ENCODE data around the gene FRMD8.

The FRMD8 gene, protein sequence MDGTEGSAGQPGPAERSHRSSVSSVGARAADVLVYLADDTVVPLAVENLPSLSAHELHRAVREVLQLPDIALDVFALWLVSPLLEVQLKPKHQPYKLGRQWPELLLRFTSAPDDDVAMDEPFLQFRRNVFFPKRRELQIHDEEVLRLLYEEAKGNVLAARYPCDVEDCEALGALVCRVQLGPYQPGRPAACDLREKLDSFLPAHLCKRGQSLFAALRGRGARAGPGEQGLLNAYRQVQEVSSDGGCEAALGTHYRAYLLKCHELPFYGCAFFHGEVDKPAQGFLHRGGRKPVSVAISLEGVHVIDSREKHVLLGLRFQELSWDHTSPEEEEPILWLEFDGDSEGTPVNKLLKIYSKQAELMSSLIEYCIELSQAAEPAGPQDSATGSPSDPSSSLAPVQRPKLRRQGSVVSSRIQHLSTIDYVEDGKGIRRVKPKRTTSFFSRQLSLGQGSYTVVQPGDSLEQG

GRCh38 chr11:65386307-65387140 lies at the start of gene FRMD8:
Gene FRMD8, plus strand, starts transcription at chr11:65386637. Its CDS starts 400 bp downstream, at chr11:65387037.
- DNase-seq = no peak

DNA sequence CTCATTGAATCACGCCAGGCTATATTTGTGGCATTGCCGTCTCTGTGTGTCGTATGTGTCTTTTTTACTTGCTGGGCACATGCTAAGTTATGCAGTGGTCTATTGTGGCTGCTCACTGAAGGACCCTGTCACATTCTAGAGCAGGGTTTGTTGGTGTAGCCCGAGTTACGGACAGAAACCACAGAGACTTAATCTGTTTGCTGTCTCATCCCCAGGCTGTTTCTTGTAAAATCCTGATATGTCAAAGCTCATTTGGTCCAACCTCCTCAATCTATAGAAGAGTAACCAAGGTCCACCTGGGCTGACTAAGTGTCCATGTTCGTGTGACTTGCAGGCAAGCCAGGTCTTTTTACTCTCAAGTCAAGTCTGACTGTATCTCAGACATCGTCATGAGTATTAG lies 47.8 kb upstream of the FRMD8 start:
- no peak for DNase-seq

GRCh38 chr11:65340226-65340625 lies 46.2 kb upstream of the FRMD8 start:
- no peak for DNase-seq

DNA sequence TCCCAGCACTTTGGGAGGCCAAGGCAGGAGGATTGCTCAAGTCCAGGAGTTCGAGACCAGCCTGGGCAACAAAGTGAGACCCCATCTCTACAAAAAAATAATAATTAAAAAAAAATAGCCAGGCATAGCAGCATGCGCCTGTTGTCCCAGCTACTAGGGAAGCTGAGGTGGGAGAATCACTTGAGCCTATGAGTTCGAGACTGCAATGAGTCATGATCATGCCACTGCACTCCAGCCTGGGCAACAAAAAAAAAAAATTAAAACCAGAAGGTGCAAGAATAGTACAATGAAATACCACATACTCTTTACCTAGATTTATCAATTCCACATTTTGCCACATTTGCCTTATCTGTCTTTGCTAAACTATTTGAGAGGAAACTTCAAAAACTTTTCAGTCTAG lies 44.6 kb upstream of the FRMD8 start:
- no peak for DNase-seq

- DNase-seq = no peak
Measured at GRCh38 chr11:65351511-65351910, 34.9 kb upstream of the FRMD8 start.

DNA sequence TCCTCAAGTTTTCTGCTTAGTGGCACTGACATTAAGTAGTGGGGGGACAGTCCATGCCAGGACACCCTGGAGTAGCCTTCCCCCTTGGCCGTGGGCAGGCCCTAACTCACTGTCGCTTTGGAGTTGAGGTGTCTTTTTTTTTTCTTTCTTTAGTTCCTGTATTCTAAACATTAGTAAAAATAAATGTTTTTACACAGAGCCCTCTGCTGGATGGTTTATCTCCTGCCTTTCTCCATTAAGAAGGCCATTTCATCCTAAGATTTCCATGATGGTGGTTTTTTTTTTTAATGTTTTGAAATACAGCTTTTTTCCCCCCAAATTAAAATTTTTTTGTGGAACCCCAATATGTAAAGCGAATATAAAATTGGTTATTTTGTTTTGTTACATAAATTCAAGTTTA lies 33.7 kb upstream of the FRMD8 start:
- no peak for DNase-seq

GRCh38 chr11:65353376-65353775 lies 33.1 kb upstream of the FRMD8 start:
- DNase-seq = no peak

DNA sequence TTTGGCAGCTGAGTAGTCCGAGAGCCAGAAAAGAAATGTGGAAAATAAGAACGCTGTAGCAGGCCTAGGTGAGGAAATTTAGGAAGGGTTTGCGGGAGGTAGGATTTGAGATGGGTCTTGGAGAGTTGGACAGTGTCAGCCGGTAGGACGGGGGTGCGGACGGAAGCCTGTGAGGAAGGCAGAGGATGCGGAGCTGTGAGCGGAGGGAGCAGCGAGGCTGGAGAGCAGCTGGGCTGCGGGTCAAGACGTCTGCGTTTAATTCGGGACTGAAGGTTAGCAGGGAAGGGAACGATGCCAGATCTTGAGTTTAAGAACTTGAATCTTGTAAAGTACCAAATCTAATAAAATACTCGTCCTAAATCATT lies 32.6 kb upstream of the FRMD8 start:
- no peak for DNase-seq

DNA sequence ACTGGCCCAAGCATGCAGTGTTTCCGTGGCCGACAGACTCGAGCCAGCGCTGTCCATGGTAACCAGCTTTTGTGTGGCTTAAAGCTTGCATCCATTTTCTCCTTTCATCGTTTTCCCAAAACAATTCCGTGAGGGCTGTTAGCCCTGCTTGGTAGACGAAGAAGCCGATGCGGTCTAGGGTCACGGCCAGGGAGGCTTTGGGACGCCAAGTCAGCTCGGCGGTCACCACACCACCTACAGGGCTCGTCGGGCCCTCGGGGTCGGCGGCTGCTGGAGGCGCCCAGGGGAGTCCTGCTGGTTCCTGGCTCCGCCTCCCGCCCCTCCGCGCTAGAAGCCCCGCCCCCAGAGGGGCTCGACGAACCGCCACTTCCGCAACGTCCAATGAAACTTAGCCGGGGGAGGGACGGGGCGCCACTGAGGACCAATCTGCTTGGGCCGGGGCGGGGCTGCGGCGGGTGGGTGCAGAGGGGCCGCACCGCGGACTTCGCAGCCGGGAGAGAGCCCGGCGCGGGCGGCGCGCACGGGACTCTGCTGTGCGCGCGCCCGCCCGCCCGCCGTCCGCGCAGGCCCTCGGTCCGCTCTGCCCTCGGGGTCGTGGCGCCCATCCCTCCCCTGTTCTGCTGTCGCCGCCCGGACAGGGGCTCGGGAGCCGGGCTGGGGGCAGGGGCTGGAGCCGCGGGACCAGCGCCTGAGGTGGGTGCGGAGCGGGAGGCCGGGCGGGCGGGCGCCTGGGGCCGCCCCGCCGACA lies 32.0 kb upstream of the FRMD8 start, which contains the start of gene TIGD3:
TSS of gene TIGD3 (plus strand) at position 487 of the 748 bp plus-strand sequence. CDS start 1,058 bp downstream, outside the sequence.
- peak; percentile 59 for DNase-seq

- peak; percentile 4 for DNase-seq
Measured at GRCh38 chr11:65355013-65355775, 31.2 kb upstream of the FRMD8 start.

GRCh38 chr11:65355776-65356393 lies 30.6 kb upstream of the FRMD8 start:
- DNase-seq = no peak

GRCh38 chr11:65356394-65356972 lies 30.0 kb upstream of the FRMD8 start:
- no peak for DNase-seq

GRCh38 chr11:65357856-65358356 lies 28.5 kb upstream of the FRMD8 start:
- DNase-seq = no peak

DNA sequence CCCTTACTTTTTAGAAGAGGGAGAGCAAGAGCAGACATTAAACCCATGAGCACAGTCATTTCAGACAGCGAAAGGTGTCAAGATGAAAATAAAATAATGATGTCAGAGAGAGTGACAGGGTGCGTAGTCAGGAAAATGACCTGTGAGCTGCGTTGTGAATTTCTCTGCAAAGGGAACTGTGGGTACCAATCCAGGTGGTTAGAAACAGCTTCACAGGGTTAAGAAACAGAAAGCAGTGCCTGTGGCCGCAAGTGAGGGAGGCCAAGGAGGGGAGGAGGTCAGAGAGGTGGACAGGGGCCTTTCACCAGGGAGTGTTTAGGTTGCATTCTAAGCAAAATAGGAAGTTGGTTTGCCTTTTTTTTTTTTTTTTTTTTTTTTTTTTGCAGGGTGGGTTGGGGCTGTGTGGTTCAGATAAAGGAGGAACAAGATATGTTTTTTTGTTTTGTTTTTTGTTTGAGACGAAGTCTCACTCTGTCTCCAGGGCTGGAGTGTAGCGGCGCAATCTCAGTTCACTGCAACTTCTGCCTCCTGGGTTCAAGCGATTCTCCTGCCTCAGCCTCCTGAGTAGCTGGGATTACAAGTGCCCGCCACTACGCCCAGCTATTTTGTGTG lies 24.0 kb upstream of the FRMD8 start:
- DNase-seq = no peak

DNA sequence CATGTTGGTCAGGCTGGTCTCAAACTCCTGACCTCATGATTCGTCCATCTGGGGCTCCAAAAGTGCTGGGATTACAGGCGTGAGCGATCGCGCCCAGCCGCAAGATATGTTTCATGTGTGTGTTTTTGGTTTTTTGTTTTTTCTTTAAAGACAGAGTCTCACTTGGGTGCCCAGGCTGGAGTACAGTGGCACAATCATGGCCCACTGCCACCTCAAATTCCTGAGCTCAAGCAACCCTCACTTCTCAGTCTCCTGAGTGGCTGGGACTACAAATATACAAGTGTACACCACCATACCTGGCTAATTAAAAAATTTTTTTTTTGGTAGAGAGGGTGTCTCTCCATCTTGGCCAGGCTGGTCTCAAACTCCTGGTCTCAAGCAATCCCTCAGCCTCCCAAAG lies 23.5 kb upstream of the FRMD8 start:
- no peak for DNase-seq

DNA sequence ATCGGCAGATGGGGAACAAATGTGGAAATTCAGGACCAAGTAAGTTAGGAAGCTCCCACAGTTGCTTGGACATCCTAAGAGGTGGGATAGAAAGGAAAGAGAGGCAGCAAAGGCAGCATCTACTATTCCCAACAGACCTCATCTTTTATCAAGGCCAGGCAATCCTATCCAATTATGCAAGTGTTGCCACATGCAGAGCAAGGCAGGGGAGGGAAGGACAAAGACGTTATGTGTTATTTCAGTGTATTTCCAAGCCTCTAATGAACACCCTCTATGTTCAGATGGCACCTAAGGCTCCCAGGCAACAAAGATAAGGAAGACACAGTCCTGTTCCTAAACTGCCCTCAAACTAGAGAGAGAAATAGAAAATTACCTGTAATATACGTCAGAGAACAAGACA lies 22.7 kb upstream of the FRMD8 start:
- DNase-seq = no peak

- DNase-seq = peak; percentile 80
Measured at GRCh38 chr11:65366340-65366773, 20.1 kb upstream of the FRMD8 start.

GRCh38 chr11:65370659-65371049 lies 15.8 kb upstream of the FRMD8 start:
- no peak for DNase-seq

DNA sequence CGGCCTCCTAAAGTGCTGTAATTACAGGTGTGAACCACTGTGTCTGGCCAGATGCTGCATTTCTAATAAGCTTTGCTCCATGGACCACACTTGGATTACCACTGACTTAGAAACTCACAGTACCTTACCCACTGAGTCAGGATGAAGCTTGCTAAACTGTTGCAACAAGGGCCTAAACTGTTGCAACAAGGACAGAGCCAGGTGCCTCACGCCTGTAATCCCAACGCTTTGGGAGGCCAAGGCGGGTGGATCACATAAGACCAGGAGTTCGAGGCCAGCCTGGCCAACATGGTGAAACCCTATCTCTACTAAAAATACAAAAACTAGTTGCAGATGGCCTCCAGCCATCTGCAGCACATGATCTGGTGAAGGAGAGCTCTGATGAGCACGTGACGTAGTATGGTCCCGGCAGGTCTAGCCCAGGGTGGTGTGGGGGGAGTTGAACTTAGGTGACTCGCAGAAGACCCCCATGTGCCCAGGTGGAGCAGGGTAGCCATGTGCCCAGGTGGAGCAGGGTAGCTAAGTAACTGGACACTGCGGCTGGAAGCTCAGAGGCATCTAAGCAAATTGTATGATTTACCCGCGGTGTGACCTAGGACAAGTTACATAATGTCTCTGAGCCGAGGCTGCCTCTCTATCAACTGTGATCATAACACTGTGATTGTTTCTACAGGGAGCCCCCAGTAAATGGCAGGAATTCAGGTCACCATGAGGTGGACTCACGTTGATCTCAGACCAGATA lies 12.4 kb upstream of the FRMD8 start:
- DNase-seq = no peak

- no peak for DNase-seq
Measured at GRCh38 chr11:65375012-65375411, 11.4 kb upstream of the FRMD8 start.

All from NCI-H187 treated with DMSO at 0.1 percent for 48 hours (cell line).